ENCODE results near the gene RTP1.

DNA sequence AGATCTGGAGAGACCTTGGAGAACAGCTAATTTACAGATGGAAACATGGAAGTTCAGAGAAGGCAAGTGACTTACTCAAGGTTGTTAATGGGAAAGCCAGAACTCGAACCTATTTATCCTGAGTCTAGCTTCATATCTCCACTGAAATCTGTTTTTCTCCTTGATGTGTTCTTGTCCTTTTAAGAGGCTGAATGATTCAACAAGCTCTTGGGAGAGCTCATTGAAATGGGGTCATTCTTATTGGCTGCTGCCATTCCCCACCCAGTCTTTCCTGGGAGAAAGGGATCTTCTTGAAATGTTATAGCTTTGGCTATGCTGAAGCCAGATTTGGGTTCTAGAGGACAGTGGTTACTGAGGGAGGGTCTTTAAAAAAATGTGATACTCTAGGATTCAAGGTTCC, 41.0 kb downstream of the RTP1 start:
- TF ChIP-seq, protein P1, sequence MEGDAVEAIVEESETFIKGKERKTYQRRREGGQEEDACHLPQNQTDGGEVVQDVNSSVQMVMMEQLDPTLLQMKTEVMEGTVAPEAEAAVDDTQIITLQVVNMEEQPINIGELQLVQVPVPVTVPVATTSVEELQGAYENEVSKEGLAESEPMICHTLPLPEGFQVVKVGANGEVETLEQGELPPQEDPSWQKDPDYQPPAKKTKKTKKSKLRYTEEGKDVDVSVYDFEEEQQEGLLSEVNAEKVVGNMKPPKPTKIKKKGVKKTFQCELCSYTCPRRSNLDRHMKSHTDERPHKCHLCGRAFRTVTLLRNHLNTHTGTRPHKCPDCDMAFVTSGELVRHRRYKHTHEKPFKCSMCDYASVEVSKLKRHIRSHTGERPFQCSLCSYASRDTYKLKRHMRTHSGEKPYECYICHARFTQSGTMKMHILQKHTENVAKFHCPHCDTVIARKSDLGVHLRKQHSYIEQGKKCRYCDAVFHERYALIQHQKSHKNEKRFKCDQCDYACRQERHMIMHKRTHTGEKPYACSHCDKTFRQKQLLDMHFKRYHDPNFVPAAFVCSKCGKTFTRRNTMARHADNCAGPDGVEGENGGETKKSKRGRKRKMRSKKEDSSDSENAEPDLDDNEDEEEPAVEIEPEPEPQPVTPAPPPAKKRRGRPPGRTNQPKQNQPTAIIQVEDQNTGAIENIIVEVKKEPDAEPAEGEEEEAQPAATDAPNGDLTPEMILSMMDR (IDR thresholded peaks at IDR 0.05): no peak
- no peak for TF ChIP-seq POLR2A (IDR thresholded peaks at IDR 0.05)

Data from upper lobe of left lung (tissue), 4 donors.